Vagina (tissue), 2 donors: ENCODE measurements around the gene SBK1. TPM values are rescaled to one million over a fixed set of nuclear protein-coding genes. Genes with fewer than 3 reads are reported as not detected.

Experiments
- DNase-seq, 2 donors: peaks; one replicate each; pipeline ENCODE4 v3.0.0-alpha.2; 2017; ENCODE audit errors: extremely low spot score in 2 of 2
- H3K27ac ChIP-seq: fragments of 200-600 bp; sonication (generic); one replicate; pipeline ENCODE4 v1.5.1; 2019
- H3K27me3 ChIP-seq: fragments of 200-600 bp; sonication (generic); one replicate; pipeline ENCODE4 v1.5.1; 2019
- H3K36me3 ChIP-seq, 2 donors: fragments of 200-600 bp; sonication (generic); one replicate each; pipeline ENCODE4 v1.5.1; 2017 to 2019
- H3K4me1 ChIP-seq: fragments of 200-600 bp; sonication (generic); one replicate; pipeline ENCODE4 v1.5.1; 2019
- H3K4me3 ChIP-seq, 2 donors: fragments of 200-600 bp; sonication (generic); 1 replicate in 1 of 2; 2 replicates in 1 of 2; pipeline ENCODE4 v1.5.1; 2016 to 2019
- H3K9me3 ChIP-seq: fragments of 200-600 bp; sonication (generic); one replicate; pipeline ENCODE4 v1.5.1; 2019
- POLR2A ChIP-seq, 2 donors: fragments of 450-650 bp; IDR thresholded peaks; one replicate each; pipeline ENCODE4 v1.6.1; 2017; ENCODE audit warnings: antibody characterized with exemption in 2 of 2, mild to moderate bottlenecking in 2 of 2, moderate library complexity in 2 of 2
- POLR2AphosphoS5 ChIP-seq, 2 donors: sonication (generic); formaldehyde crosslinking; IDR thresholded peaks; one replicate each; pipeline ENCODE4 v1.9.0; 2017; ENCODE audit warnings: antibody characterized with exemption in 2 of 2, mild to moderate bottlenecking in 2 of 2, low read depth in 1 of 2; ENCODE audit not compliant: insufficient read depth in 1 of 2
- intact Hi-C: fragments of 100-400 bp; cut with DNase I; formaldehyde crosslinking; loops from one replicate; pipeline ENCODE4 v1.15.1; 2023
- total RNA-seq: library from RNA; depleted of rRNA; stranded (reverse); fragments of >200 nt; gene quantifications from one replicate; pipeline ENCODE4 v1.2.3, GENCODE V29; 2016
- TF ChIP-seq, protein P1 (sequence below), 3 experiments: fragments of 450-650 bp in 2 of 3; fragments of 200-600 bp in 1 of 3; sonication (generic) in 1 of 3; IDR thresholded peaks; one replicate each; pipeline ENCODE4 v1.5.1; 2017 to 2019; ENCODE audit warnings: antibody characterized with exemption in 3 of 3, mild to moderate bottlenecking in 2 of 3, moderate library complexity in 2 of 3

SBK1 gene
- total RNA-seq, 1 donor from 2014 or later = 0.25 TPM

- intact Hi-C loops = no loop called here
- Histone ChIP-seq H3K4me1 (peaks cover 18% of the 10 kb centered on the region), H3K27me3 (no peaks in the 10 kb centered on the region), H3K4me3 (no peak overlapping the region), H3K27ac (no peak overlapping the region), H3K9me3 (no peaks in the 10 kb centered on the region), H3K36me3 (no peaks in the 10 kb centered on the region)
- TF ChIP-seq POLR2AphosphoS5 (IDR thresholded peaks at IDR 0.05; ENCODE audit: insufficient read depth in 1 of 2, low read depth in 1 of 2) (no peak), POLR2A (IDR thresholded peaks at IDR 0.05) (no peak)
- TF ChIP-seq, protein P1, sequence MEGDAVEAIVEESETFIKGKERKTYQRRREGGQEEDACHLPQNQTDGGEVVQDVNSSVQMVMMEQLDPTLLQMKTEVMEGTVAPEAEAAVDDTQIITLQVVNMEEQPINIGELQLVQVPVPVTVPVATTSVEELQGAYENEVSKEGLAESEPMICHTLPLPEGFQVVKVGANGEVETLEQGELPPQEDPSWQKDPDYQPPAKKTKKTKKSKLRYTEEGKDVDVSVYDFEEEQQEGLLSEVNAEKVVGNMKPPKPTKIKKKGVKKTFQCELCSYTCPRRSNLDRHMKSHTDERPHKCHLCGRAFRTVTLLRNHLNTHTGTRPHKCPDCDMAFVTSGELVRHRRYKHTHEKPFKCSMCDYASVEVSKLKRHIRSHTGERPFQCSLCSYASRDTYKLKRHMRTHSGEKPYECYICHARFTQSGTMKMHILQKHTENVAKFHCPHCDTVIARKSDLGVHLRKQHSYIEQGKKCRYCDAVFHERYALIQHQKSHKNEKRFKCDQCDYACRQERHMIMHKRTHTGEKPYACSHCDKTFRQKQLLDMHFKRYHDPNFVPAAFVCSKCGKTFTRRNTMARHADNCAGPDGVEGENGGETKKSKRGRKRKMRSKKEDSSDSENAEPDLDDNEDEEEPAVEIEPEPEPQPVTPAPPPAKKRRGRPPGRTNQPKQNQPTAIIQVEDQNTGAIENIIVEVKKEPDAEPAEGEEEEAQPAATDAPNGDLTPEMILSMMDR (IDR thresholded peaks at IDR 0.05) = no peak
- DNase-seq = no peak
These were observed 1.9 kb downstream of the SBK1 start for GRCh38 chr16:28294201-28294600.

DNA sequence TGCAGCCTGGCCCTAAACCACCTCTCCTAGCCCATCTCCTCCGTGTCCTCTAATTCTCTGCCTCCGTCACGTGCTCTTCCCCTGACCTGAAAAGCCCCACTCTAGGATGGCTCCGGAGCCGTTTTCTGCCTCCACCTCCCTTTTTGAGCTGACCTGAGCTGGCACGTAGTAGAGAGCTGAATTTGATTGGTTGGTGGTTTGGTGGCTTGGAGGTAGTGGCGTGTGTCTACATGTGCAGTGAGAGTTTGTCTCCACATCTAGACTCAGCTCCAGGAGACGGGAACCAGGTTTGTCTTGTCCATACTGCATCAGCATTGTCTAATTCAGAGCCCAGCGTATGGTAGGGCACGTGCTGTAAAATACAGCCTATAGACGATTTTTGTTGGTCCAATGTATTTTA lies 3.0 kb downstream of the SBK1 start:
- Histone ChIP-seq H3K9me3 (no peaks in the 10 kb centered on the region), H3K27ac (no peak overlapping the region), H3K4me3 (no peak overlapping the region), H3K36me3 (no peaks in the 10 kb centered on the region), H3K4me1 (peaks cover 18% of the 10 kb centered on the region), H3K27me3 (no peaks in the 10 kb centered on the region)
- no peak for TF ChIP-seq POLR2AphosphoS5 (IDR thresholded peaks at IDR 0.05; ENCODE audit: insufficient read depth in 1 of 2, low read depth in 1 of 2)
- TF ChIP-seq POLR2A (IDR thresholded peaks at IDR 0.05) = no peak
- TF ChIP-seq, protein P1 (IDR thresholded peaks at IDR 0.05) = no peak
- intact Hi-C loops = no loop called here
- no peak for DNase-seq

GRCh38 chr16:28297308-28297707 lies 5.0 kb downstream of the SBK1 start:
- H3K27ac ChIP-seq = no peak overlapping the region
- intact Hi-C loops = no loop called here

DNA sequence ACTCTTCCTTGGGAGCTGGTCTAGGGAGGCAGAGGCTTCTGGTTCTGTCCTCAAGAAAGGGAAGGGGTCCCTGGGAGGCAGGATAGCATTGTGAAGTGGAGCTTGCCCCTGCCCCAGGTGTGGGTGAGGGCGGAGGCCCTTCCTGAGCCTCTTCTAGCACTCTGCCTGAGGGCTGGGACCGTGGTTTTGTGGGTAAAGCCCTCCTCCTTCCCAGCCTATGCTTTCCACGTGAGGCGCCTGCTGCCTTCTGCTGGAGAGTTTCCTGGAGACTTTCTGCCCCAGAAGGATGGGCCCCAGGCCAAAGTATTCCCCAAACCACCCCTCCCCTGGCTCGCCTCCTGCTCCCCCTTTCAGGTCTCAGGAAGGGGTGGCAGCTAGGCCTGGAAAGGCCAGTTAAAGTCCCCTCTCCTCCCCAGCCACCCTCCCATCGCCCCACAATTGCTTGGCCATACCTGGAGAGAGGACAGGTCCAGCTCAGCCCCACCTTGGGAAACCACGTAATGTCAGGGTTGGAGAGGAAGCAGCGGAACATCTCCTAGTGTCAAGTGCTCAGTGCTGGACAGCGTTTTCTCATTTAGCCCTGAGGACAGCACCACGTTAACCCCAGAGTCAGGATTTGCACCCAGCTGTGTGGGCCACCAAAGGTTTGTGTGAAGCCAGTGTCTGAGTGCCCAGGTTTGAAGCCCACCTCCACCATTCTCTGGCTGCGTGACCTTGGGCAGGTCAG lies 5.6 kb downstream of the SBK1 start:
- H3K9me3 ChIP-seq = no peaks in the 10 kb centered on the region
- no peak overlapping the region for H3K4me3 ChIP-seq
- TF ChIP-seq POLR2AphosphoS5 (IDR thresholded peaks at IDR 0.05; ENCODE audit: insufficient read depth in 1 of 2, low read depth in 1 of 2) = no peak
- TF ChIP-seq, protein P1 (IDR thresholded peaks at IDR 0.05) = no peak
- no peak for TF ChIP-seq POLR2A (IDR thresholded peaks at IDR 0.05)
- peaks cover 9% of the 10 kb centered on the region for H3K4me1 ChIP-seq
- H3K27ac ChIP-seq = no peak overlapping the region
- no peaks in the 10 kb centered on the region for H3K27me3 ChIP-seq
- H3K36me3 ChIP-seq = no peaks in the 10 kb centered on the region
- intact Hi-C loops = no loop called here
- no peak for DNase-seq

More at GRCh38 chr16:28297308-28297707, 5.0 kb downstream of the SBK1 start:
- Histone ChIP-seq H3K4me3 (no peak overlapping the region), H3K36me3 (no peaks in the 10 kb centered on the region), H3K4me1 (peaks cover 13% of the 10 kb centered on the region), H3K27me3 (no peaks in the 10 kb centered on the region), H3K9me3 (no peaks in the 10 kb centered on the region)
- no peak for TF ChIP-seq POLR2AphosphoS5 (IDR thresholded peaks at IDR 0.05; ENCODE audit: insufficient read depth in 1 of 2, low read depth in 1 of 2)
- DNase-seq = no peak

GRCh38 chr16:28298511-28298878 lies 6.2 kb downstream of the SBK1 start:
- H3K27me3 ChIP-seq = no peaks in the 10 kb centered on the region
- intact Hi-C loops = no loop called here
- no peaks in the 10 kb centered on the region for H3K36me3 ChIP-seq
- H3K4me3 ChIP-seq = no peak overlapping the region
- H3K27ac ChIP-seq = no peak overlapping the region
- DNase-seq = no peak
- peaks cover 3% of the 10 kb centered on the region for H3K4me1 ChIP-seq
- TF ChIP-seq, protein P1 (IDR thresholded peaks at IDR 0.05) = no peak
- TF ChIP-seq POLR2AphosphoS5 (IDR thresholded peaks at IDR 0.05; ENCODE audit: insufficient read depth in 1 of 2, low read depth in 1 of 2) (no peak), POLR2A (IDR thresholded peaks at IDR 0.05) (no peak)
- no peaks in the 10 kb centered on the region for H3K9me3 ChIP-seq
